LoVo (cell line): ENCODE measurements around the gene TMEFF1.

ENCODE experiments used
- DNase-seq: peaks from one replicate; pipeline ENCODE4 v3.0.0-alpha.2; 2016; ENCODE audit warnings: low spot score

TMEFF1 gene

GRCh38 chr9:100575765-100576386 is 102.9 kb downstream of the TMEFF1 start:
- DNase-seq = no peak

GRCh38 chr9:100577776-100578448 is 105.0 kb downstream of the TMEFF1 start, which contains the start of gene CAVIN4:
Gene CAVIN4 (plus strand): TSS chr9:100578079. CDS start chr9:100578144, 65 bp downstream.
- DNase-seq = no peak

- DNase-seq = no peak
Observed at GRCh38 chr9:100578610-100579009, 105.7 kb downstream of the TMEFF1 start.

GRCh38 chr9:100579665-100580064 is 106.7 kb downstream of the TMEFF1 start:
- DNase-seq = no peak

- DNase-seq = no peak
Observed at GRCh38 chr9:100580257-100580656, 107.3 kb downstream of the TMEFF1 start.

GRCh38 chr9:100581081-100581480 is 108.1 kb downstream of the TMEFF1 start:
- no peak for DNase-seq

- no peak for DNase-seq
Observed at GRCh38 chr9:100581661-100582060, 108.7 kb downstream of the TMEFF1 start.

GRCh38 chr9:100583014-100583802 is 110.3 kb downstream of the TMEFF1 start:
- no peak for DNase-seq

GRCh38 chr9:100584951-100585350 is 112.0 kb downstream of the TMEFF1 start:
- no peak for DNase-seq

- no peak for DNase-seq
Observed at GRCh38 chr9:100586093-100586492, 113.1 kb downstream of the TMEFF1 start.

- DNase-seq = peak; percentile 34
Observed at GRCh38 chr9:100587375-100587774, 114.4 kb downstream of the TMEFF1 start.

GRCh38 chr9:100589582-100589981 is 116.6 kb downstream of the TMEFF1 start:
- no peak for DNase-seq

- DNase-seq = no peak
Observed at GRCh38 chr9:100590481-100590880, 117.5 kb downstream of the TMEFF1 start.

- no peak for DNase-seq
Observed at GRCh38 chr9:100591139-100591538, 118.2 kb downstream of the TMEFF1 start.

GRCh38 chr9:100591639-100592412 is 118.9 kb downstream of the TMEFF1 start:
- DNase-seq = no peak

GRCh38 chr9:100595391-100596199 is 122.6 kb downstream of the TMEFF1 start:
- peak; percentile 62 for DNase-seq

- DNase-seq = no peak
Observed at GRCh38 chr9:100597236-100597635, 124.3 kb downstream of the TMEFF1 start.

GRCh38 chr9:100598641-100599145 is 125.7 kb downstream of the TMEFF1 start:
- DNase-seq = peak; percentile 89

GRCh38 chr9:100600521-100601079 is 127.7 kb downstream of the TMEFF1 start:
- DNase-seq = no peak

- DNase-seq = peak; percentile 49
Observed at GRCh38 chr9:100601216-100601615, 128.3 kb downstream of the TMEFF1 start.

- DNase-seq = peak; percentile 54
Observed at GRCh38 chr9:100602342-100602801, 129.4 kb downstream of the TMEFF1 start.
